NAMALWA (cell line): ENCODE data around the gene ABLIM2.

ENCODE experiments used
- DNase-seq: peaks from one replicate; pipeline ENCODE4 v3.0.0-alpha.2; 2015; ENCODE audit warnings: low spot score

Gene ABLIM2

DNA sequence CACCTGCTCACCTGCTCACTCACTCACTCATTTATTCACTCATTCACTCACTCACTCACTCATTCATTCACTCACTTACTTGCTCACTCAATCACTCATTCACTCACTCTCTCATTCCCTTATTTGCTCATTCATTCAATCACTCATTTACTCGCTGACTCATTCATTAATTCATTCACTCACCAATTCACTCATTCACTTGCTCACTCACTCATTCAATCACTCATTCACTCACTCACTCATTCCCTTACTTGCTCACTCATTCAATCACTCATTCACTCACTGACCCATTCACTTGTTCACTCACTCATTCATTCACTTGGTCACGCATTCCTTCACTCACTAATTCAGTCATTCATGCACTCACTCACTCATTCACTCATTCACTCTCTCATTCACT, 130.2 kb downstream of the ABLIM2 start:
- no peak for DNase-seq

DNA sequence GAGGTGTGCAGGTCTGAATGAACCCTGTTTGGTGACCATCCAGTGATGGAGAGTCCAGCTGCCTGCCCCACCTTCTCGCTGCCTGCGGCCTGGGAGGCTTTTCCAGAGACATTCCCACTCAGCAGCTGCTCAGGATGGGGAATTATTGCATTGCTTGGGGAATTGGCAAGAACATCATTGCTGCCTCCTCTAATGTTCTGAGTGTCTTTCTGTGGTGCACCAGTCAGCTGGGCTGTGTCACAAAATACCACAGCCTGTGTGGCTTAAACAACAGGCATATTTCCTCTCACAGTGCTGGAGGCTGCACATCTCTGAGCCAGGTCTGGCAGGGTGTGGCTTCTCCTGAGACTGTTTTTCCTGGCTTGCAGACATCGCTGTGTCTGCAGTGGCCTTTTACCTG, 132.2 kb downstream of the ABLIM2 start:
- DNase-seq = no peak

DNA sequence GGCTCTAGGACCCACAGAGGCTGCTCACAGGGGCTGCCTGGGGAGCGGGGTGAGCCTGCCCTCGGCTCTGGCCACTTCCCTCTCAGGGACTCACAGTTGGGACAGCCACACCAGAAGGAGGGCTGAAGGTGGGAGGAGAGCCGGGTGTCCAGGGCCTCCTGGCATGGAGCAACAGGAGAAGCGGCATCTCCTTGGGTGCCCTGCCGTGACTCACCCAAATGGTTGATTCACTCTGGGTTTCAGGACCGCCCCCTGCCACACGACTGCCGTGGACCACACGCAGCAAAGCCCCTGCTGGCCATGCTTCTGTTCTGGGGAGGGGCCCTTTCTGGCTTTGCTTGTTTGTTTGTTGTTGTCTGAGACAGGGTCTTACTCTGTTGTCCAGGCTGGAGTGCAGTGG, 132.9 kb downstream of the ABLIM2 start:
- no peak for DNase-seq

DNA sequence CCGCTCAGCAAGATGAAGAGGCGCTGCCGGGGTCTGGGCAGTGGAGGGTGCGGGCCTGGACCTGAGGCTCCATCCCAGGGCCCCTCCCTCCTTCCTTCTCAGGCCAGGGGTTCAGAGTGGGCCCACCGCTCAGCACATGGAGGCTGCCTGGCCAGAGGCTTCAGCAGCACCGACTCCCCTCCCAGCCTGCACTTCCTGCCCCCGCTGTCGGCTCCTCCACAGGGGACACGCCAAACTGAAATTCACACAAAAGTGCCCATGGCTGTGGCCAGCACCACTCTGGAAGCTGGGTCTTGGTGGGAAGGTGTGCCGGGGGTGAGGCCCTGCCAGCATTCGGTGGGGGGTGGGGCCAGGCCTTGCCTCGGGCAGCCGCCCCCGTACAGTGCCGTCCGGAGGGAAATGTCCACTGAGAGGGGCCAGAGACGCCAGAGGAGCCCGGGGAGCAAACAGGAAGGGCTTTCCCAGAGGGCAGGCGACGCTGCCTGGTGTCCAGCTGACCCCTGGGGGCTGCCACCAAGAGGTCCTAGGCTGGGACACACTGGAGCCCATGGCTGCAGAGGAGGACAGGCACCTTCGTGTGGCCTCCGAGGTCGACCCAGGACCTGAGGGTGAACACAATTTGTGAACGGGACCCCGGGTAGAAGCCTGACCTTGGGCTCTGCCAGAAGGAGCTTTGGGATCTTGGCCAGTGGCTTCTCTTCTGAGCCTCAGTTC, 134.4 kb downstream of the ABLIM2 start:
- DNase-seq = no peak

DNA sequence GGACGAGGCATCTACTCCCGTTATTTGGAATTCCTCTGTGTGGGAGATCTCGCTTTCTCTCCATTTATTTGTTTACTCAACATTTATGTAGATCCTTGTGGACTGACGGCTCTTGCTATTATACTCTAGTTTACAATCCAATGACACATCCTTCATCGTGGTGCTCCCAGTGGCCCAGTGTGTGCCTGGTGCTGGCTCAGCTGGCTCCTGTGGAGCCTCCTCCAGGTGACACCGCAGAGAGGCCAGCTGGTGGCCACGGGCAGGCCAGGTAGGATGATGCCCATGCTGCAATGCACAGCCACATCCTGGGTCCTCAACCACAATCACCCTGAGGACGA, 134.9 kb downstream of the ABLIM2 start:
- no peak for DNase-seq

DNA sequence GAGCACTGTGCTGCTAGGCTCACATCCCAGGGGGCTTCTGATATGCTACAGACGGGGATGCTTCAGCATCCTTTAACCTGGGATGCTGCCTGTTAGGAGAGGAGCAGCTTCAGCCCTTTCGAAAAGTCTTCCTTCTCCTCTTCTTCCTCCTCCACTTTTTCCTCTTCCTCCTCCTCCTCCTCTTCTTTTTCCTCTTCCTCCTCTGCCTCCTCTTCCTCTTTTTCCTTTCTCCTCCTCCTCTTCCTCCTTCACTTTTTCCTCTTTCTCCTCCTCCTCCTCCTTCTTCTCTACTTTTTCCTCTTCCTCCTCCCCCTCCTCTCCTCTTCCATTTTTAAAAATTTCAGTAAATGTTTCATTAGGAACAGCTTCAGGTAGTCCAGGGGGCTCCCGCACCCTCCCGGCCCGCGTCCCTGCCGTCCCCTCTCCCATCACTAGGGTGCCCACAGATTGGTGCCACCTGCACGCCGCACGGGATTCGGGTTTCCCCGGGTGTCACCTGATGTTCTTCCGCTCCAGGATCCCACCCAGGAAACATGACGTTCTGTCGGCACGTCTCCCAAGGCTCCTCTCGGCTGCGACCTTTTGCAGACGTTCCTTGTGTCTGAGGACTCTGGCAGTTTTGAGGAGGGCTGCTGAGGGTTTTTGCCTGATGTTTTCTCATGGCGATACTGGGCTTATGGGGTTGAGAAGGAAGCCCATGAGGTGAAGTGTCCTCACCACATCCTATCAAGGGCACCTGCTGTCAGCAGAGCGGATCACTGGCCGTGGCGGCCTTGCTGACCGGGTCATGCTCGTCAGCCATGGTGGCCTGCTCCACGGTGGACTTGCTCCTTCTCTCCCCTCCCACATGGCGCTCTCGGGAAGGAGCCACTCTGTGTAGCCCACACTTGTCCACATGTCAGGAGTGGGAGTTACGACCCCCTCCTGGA, 135.6 kb downstream of the ABLIM2 start:
- no peak for DNase-seq

DNA sequence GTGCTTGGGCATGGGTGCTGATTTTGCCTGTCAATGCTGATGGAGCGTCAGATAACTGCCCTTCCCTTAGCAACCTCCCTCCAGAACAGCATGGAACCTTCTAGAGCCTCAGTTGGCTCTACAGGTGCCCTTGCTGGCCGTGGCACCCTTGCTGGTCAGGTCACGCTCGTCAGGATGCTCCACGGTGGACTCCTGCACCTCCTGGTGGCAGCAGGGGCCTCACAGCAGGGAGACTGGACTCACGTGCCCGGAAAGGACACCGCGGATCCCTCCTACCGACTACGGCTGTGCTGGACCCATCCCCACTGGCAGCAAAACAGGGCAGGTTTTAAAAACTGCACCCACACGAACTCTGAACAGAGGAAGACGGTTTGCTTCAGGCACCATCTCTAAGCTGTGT, 136.8 kb downstream of the ABLIM2 start:
- no peak for DNase-seq

DNA sequence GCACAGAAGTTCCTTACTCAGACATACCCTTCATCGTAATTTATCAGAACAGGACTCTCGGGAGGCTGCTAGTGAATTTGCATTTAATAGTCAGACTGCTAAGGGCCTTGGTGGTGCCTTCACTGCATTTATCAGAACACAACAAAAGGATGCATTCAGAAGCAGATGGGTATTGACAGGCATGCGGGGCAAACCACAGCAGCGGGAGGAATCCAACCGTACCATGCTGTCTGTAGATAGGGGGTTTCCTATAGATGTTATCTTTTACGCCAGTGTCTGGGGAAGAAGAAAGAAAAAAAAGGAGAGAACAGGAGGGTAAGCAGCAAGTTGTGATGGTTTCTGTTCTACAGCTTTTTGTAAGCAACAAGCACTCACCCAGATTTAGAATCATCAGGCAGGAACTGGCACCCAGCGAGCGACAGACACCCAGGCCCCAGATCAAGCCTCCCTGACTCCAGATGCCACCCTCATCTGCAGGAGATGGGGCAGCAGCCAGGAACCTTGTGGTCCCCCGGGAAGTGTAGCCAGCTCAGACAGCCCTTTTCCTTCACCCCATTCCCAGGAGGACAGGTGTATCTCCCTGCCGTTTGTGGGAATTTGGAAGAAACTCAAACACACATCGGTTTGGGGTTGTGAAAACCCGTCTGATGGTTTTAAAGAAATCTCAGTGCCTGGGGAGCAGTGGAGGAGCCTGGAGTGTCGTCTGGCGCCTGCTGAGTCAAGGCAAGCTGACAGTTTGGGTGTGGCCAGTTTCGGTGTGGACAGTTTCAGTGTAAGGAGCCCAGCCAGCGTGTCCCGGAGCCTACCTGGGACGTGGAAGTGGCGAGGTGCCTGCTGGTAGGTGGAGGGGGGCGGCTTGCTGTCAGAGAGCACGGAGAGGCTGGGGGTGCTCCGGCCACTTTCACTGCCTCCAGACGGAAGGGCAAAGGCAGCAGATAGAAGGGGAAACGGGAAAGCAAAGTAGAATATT, 138.9 kb downstream of the ABLIM2 start:
- DNase-seq = no peak

DNA sequence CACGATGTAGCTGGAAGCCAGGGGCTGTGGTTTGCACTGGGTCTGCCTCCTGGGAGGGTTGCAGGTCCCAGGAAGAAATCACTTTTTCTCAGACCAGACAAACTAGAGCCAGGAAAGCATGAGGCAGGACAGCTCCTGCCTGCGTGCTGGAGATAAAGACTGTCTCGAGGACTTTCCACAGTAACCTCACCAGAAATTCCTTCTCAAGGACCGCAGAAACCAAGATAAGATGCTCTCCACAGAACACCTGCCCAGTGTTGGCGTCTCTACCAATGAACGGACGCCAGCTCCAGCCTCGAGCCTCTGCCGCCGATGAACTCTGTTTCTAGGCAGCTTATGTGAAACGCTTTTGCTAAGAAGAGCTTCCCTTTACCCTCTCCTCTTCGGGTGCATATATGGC, 142.1 kb downstream of the ABLIM2 start:
- no peak for DNase-seq

DNA sequence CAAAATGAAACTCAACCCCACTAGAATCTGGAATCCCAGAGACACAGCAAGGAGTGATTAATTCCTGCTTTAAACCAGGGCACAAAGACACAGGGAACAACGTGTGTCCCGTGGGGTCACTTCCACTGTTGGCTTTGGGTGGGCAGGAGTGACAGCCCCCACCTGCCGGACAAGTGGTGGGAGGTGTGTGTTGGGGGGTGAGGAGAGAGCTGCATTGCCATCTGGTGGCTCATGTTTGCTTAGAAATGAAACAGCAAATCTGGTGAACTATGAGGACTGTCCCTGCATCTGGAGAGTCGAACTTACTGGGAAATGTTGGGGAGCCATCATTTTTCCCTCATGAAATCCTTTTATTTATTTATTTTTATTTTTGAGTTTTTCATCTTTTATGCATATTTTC, 143.1 kb downstream of the ABLIM2 start:
- DNase-seq = peak; percentile 32

DNA sequence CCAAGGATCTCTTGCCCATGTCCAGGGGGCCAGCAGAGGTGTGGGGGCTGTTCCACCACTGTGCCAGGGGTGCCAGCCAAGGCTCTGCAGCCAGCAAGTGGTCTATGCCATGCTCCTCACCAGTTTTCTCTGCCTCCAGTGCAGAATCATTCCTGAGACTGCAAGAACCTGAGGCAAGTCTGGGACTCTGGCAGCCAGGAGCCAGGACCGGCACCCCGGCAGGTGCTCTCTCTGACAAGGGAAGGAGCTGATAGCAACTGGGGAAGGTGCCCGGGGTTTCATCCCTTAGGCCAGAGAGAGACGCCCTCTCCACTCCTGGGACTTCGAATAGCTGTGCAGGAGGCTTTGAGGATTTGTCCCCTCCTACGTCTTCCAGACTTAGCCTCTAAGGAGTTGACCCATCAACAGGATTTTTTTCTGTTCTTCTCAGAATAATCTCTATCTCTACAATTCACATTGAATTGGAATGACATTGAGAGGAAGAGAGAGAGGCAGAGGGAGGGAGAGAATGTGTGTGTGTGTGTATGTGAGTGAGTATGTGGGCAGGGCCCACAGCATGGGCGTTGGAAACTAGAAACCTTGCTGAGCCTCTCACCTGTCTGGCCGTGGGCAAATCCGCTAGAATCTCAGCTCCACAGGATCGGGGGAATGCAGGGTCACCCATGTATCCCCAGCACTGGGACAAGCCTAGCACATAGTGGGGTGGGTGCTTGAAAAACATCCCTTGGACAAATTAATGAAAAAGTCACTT, 144.5 kb downstream of the ABLIM2 start:
- DNase-seq = no peak

DNA sequence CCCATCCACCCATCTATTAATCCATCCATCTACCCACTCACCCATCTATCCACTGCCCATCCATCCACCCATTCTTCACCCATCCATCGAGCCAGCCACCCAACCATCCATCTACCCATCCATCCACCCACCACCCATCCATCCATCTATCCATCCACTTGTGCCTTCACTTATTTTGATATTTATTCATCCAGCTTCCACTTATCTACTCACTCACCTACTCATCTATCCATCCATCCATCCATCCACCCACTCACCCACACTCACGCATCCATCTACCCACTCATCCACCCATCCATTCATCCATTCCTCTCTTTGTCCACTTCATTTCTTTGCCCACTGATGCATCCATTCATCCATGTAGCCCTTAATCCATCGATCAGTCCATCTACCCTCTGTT, 146.1 kb downstream of the ABLIM2 start:
- no peak for DNase-seq

DNA sequence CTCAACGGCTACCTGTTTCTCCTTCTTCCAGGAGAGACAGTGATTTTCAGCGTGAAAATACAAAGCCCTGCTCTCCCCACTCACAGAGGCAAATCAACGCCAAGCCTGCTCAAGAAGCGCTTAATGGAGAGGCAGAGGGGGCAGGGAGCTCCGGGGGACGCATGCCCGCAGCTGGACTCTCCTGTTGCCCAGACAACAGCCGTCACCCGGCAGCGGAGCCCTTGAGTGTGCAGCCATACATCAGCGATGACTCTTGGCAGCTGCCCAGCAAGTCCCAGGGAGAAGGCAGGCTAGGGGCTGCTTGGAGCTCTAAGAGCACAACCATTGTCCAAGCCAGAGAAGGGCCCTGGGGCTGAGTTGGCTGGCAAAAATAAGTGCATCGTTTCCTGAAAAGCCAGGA, 148.0 kb downstream of the ABLIM2 start:
- DNase-seq = no peak

DNA sequence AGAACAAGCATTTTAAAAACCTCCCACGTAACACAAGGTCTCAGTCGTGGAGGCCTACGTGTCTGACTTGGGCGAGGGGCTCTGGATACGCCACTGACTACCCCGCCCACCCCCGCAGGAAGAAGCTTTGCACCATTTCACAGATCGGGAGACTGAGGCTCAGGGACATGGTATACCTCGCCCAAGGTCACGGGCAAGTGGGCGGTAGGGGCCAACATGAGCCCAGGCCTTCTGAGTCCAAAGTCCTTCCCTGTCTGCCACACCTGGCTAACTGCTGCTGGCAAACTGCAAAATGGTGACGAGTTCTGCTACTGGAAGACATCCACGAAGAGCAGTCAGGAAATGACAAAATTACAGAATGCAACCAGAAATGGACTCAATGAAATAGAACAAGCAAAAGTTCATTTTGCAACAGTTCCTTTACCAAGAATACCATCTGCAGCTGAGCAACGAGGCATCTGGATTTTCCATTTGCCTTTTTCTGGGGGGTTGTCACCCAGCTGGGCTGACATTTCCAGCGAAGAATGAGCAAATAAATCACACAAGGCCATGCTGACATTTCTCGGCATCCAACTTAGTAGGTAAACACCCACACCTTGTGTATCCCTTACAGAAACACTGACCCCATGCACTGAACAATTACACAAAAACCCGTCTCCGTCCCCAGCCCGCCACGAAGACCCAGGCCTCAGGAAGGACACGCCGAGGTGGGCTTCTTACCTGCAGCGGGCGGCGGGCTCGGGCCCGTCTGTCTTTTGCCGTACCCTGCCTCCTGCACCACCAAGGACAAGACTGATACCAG, 148.7 kb downstream of the ABLIM2 start:
- DNase-seq = no peak

DNA sequence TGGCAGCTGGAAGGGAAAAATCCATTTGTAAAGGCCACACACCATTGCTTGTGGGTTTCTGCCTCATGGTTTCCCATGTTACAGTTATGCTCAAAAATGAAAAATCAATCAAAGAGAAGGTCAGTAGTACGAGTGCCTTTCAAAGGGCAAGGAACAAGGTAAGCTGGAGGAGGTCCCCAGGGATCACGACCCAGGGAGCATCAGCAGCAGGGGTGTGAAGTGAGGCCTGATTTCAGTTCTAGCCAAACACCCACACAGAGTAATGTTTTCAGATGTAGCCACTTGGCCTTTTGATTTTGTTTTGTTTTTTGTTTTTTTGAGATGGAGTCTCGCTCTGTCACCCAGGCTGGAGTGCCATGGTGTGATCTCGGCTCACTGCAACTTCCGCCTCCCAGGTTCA, 149.5 kb downstream of the ABLIM2 start:
- no peak for DNase-seq

DNA sequence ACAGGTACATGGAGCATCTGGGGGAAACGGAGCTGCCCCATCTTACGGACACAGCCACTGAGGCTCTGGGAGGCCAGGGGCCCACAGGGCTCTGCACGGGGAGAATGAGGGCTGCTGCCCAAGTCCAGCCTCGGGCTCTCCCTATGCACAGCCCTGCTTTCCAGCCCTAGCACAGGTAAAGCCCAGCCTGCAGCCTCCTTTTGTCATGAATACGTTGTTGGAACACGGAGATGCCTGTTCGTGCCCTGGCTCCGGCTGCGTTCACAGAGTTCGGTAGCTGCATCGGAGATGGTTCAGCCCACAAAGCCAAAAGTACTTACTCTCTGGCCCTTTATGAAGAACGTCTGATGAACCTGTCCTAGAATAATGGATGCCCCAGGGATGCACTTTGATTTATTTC, 150.2 kb downstream of the ABLIM2 start:
- DNase-seq = no peak

DNA sequence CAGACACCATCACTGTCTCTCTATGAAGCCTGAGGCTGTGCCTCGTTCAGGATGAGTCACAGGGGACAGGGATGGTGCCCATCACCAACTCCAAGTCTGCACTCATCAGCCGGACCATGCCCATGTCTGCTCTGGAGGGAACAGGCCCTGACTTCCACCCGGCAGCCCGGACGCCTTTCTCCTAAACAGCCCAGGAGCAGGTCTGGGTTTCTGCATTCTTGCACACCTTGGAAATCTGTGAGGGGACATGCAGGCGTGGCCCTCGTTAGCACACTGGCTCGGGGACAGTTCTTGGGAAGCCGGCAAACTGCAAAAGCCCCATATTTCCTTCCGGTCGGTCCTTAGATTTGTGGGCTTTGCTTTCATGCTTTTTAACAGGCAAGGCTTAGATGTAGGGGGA, 151.0 kb downstream of the ABLIM2 start:
- DNase-seq = no peak

DNA sequence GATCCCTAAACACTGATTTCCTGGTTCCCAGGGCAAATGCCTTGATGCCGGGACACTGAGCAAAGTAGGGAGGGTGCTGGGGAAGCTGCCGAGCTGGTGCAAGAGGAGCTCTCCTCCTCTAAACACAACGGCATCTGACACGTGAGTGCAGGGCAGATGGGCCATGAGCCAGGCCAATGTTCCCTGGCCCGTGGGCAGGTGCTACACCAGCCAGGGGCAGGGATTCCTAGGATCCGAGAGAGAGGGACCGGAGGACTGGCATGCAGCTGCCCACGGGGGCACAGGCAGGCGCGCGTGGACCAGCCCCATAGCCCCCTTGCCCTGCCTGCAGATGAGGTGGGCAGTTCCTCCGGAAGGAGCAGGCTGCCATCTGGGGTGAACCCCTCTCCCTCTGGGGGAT, 152.1 kb downstream of the ABLIM2 start:
- no peak for DNase-seq

DNA sequence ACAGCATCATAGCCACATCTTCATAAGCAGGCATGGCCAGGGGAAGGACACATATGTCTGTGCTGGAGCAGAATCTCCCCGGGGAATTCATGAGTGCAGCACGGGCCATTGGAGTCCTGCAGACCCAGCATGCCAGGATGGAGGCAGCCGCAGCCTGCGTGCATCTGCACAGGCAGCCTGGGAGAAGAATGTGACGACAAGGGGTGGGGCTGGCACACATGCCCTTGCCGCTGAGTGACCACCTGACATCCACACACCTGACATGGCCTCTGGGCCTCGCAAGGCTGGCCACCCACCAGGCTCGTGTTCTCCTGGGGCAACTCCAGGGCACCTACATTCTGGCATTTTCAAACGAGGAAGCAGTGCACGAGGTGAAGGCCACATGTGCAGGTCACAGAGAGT, 152.8 kb downstream of the ABLIM2 start:
- DNase-seq = no peak

DNA sequence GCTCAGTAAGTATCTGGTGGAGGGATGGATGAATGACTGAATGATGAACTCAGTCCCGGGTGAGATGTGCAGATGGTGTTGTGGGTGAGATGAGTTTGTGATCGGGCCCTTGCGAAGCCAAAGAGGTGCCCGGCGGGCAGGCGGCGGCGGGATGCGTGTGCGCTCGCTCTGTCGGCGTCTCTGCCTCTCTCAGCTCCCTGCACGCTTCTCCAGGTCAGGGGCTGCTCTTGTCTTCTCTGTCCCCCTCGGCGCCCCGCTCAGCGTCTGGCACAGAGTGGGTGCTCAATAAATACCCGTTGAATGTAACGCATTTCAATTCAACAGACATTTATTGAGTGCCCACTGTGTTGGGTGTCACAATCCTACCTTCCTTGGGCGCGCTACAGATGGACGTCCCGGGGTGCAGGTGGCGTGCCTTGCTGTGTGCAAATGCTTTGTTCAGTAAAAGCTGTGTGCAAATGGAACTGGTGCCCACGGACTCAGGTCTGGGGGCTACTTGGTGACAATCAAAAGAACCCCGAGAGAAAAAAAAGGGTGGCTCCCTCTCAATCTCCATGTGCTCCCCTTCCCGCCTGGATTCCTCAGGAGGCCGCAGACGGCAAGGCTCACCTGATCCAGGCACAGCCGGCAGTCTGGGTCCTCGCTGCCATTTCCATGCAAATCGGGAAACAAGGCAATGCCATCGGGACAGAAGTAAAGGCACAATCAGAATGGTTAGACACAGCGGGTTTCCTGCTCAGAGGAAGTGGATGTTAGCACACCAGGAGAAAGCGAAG, 153.4 kb downstream of the ABLIM2 start:
- DNase-seq = no peak
